Measurements from ENCODE around the gene NEK8. TPM values are rescaled to one million over a fixed set of nuclear protein-coding genes. Genes with fewer than 3 reads are reported as not detected.
"Not testable (repeated sequence)": the region's sequence is repeated elsewhere in the genome, so short reads cannot be mapped to it uniquely, and the experiment has no call there.

Gene NEK8
- total RNA-seq, 1 experiment from 2014 or later: 3.5 TPM

- no peak for DNase-seq (ENCODE audit: low read depth)
- in situ Hi-C loops (cut with HindIII; ENCODE audit: low pct_unique_long_range_greater_than_20kb, low sequenced_read_pairs): no loop called here
These were observed 23.2 kb downstream of the NEK8 start for GRCh38 chr17:28751600-28752366.

- DNase-seq (ENCODE audit: low read depth): no peak
- in situ Hi-C loops (cut with HindIII; ENCODE audit: low pct_unique_long_range_greater_than_20kb, low sequenced_read_pairs): no loop called here
These were observed 26.9 kb downstream of the NEK8 start for GRCh38 chr17:28755486-28755885.

GRCh38 chr17:28756049-28756804 is 27.6 kb downstream of the NEK8 start:
- in situ Hi-C loops (cut with HindIII; ENCODE audit: low pct_unique_long_range_greater_than_20kb, low sequenced_read_pairs): no loop called here
- DNase-seq (ENCODE audit: low read depth): no peak

- no peak for DNase-seq (ENCODE audit: low read depth)
- in situ Hi-C loops (cut with HindIII; ENCODE audit: low pct_unique_long_range_greater_than_20kb, low sequenced_read_pairs): no loop called here
These were observed 30.0 kb downstream of the NEK8 start for GRCh38 chr17:28758411-28759121.

GRCh38 chr17:28759256-28759865 is 30.8 kb downstream of the NEK8 start:
- no peak for DNase-seq (ENCODE audit: low read depth)
- in situ Hi-C loops (cut with HindIII; ENCODE audit: low pct_unique_long_range_greater_than_20kb, low sequenced_read_pairs): no loop called here

GRCh38 chr17:28760601-28761562 is 32.3 kb downstream of the NEK8 start:
- DNase-seq (ENCODE audit: low read depth): no peak
- in situ Hi-C loops (cut with HindIII; ENCODE audit: low pct_unique_long_range_greater_than_20kb, low sequenced_read_pairs): loop anchor here (10.0 kb wide), 1 partner anchor 54 kb away; no protein-coding TSS in a partner anchor

- in situ Hi-C loops (cut with HindIII; ENCODE audit: low pct_unique_long_range_greater_than_20kb, low sequenced_read_pairs): loop anchor here (10.0 kb wide), 1 partner anchor 52 kb away; no protein-coding TSS in a partner anchor
- DNase-seq (ENCODE audit: low read depth): no peak
These were observed 34.7 kb downstream of the NEK8 start for GRCh38 chr17:28763137-28763799.

- peak; percentile 66 for DNase-seq (ENCODE audit: low read depth)
- in situ Hi-C loops (cut with HindIII; ENCODE audit: low pct_unique_long_range_greater_than_20kb, low sequenced_read_pairs): loop anchor here (10.0 kb wide), 1 partner anchor 51 kb away; no protein-coding TSS in a partner anchor
These were observed 35.2 kb downstream of the NEK8 start for GRCh38 chr17:28763804-28764266.

GRCh38 chr17:28765038-28765437 is 36.5 kb downstream of the NEK8 start:
- in situ Hi-C loops (cut with HindIII; ENCODE audit: low pct_unique_long_range_greater_than_20kb, low sequenced_read_pairs): loop anchor here (10.0 kb wide), 1 partner anchor 50 kb away; no protein-coding TSS in a partner anchor

GRCh38 chr17:28773736-28774135 is 45.1 kb downstream of the NEK8 start:
- in situ Hi-C loops (cut with HindIII; ENCODE audit: low pct_unique_long_range_greater_than_20kb, low sequenced_read_pairs): no loop called here
- no peak for DNase-seq (ENCODE audit: low read depth)

More at GRCh38 chr17:28765038-28765437, 36.5 kb downstream of the NEK8 start:
- no peak for DNase-seq (ENCODE audit: low read depth)

GRCh38 chr17:28774206-28774605 is 45.6 kb downstream of the NEK8 start:
- DNase-seq (ENCODE audit: low read depth): no peak
- in situ Hi-C loops (cut with HindIII; ENCODE audit: low pct_unique_long_range_greater_than_20kb, low sequenced_read_pairs): no loop called here

- DNase-seq (ENCODE audit: low read depth): no peak
- in situ Hi-C loops (cut with HindIII; ENCODE audit: low pct_unique_long_range_greater_than_20kb, low sequenced_read_pairs): no loop called here
These were observed 48.6 kb downstream of the NEK8 start for GRCh38 chr17:28777178-28777577.

- not testable (repeated sequence) for DNase-seq (ENCODE audit: low read depth)
These were observed 51.0 kb downstream of the NEK8 start for GRCh38 chr17:28779601-28780000.

GRCh38 chr17:28783161-28783560 is 54.6 kb downstream of the NEK8 start:
- DNase-seq (ENCODE audit: low read depth): no peak
- in situ Hi-C loops (cut with HindIII; ENCODE audit: low pct_unique_long_range_greater_than_20kb, low sequenced_read_pairs): no loop called here

More at GRCh38 chr17:28779601-28780000, 51.0 kb downstream of the NEK8 start:
- in situ Hi-C loops (cut with HindIII; ENCODE audit: low pct_unique_long_range_greater_than_20kb, low sequenced_read_pairs): not testable (repeated sequence)

- in situ Hi-C loops (cut with HindIII; ENCODE audit: low pct_unique_long_range_greater_than_20kb, low sequenced_read_pairs): loop anchor here (5.0 kb wide), 1 partner anchor 89 kb away; no protein-coding TSS in a partner anchor
- DNase-seq (ENCODE audit: low read depth): no peak
These were observed 59.5 kb downstream of the NEK8 start for GRCh38 chr17:28788100-28788499.
